MM.1S (cell line): ENCODE data around the gene UGT3A1.

ENCODE experiments used
- DNase-seq: peaks from one replicate; pipeline ENCODE4 v3.0.0-alpha.2; 2015
- H2AFZ ChIP-seq: fragments of 300-600 bp; sonication (generic); 2 replicates; pipeline ENCODE4 v1.6.0; 2016; ENCODE audit warnings: antibody characterized with exemption, low read length
- H3F3A ChIP-seq: fragments of 300-600 bp; sonication (generic); 2 replicates; pipeline ENCODE4 v1.6.1; 2016; ENCODE audit warnings: mild to moderate bottlenecking, antibody characterized with exemption, low read length, moderate library complexity, mixed read lengths; ENCODE audit not compliant: insufficient read depth
- H3K27ac ChIP-seq: fragments of 300-600 bp; sonication (generic); 2 replicates; pipeline ENCODE4 v1.5.1; 2016; ENCODE audit warnings: mild to moderate bottlenecking, low read length
- H3K27me3 ChIP-seq: fragments of 300-600 bp; sonication (generic); replicated peaks from 2 replicates; pipeline ENCODE4 v1.6.0; 2016; ENCODE audit warnings: low read length; ENCODE audit not compliant: insufficient read depth
- H3K36me3 ChIP-seq: fragments of 300-600 bp; sonication (generic); replicated peaks from 2 replicates; pipeline ENCODE4 v1.6.1; 2016; ENCODE audit warnings: mild to moderate bottlenecking, low read length, mixed read lengths; ENCODE audit not compliant: insufficient read depth
- H3K4me1 ChIP-seq: fragments of 300-600 bp; sonication (generic); 2 replicates; pipeline ENCODE4 v1.6.1; 2016; ENCODE audit warnings: low read length, mixed read lengths
- H3K4me2 ChIP-seq: fragments of 300-600 bp; sonication (generic); 2 replicates; pipeline ENCODE4 v1.6.0; 2016; ENCODE audit warnings: low read depth, low read length
- H3K4me3 ChIP-seq: fragments of 300-600 bp; sonication (generic); 2 replicates; pipeline ENCODE4 v1.5.1; 2016; ENCODE audit warnings: low read length, mixed read lengths
- H3K79me2 ChIP-seq: fragments of 300-600 bp; sonication (generic); 2 replicates; pipeline ENCODE4 v1.6.1; 2016; ENCODE audit warnings: mixed run types, low read length, mixed read lengths
- H3K9ac ChIP-seq: fragments of 300-600 bp; sonication (generic); 2 replicates; pipeline ENCODE4 v1.6.1; 2016; ENCODE audit warnings: low read length, mixed read lengths
- H3K9me2 ChIP-seq: fragments of 300-600 bp; sonication (generic); replicated peaks from 2 replicates; pipeline ENCODE4 v1.6.1; 2016; ENCODE audit warnings: mild to moderate bottlenecking, low read length, mixed read lengths; ENCODE audit not compliant: insufficient read depth
- H3K9me3 ChIP-seq: fragments of 300-600 bp; sonication (generic); replicated peaks from 2 replicates; pipeline ENCODE4 v1.6.1; 2016; ENCODE audit warnings: mild to moderate bottlenecking, low read length, mixed read lengths; ENCODE audit not compliant: insufficient read depth
- H4K20me1 ChIP-seq: fragments of 300-600 bp; sonication (generic); 2 replicates; pipeline ENCODE4 v1.6.1; 2016; ENCODE audit warnings: mild to moderate bottlenecking, low read length, moderate library complexity, mixed read lengths; ENCODE audit not compliant: insufficient read depth
- CTCF ChIP-seq: fragments of 300-600 bp; sonication (generic); IDR thresholded peaks from 2 replicates; pipeline ENCODE4 v1.5.1; 2016; ENCODE audit warnings: antibody characterized with exemption, low read length, mixed read lengths
- EZH2 ChIP-seq: fragments of 300-600 bp; sonication (generic); optimal IDR thresholded peaks from 2 replicates; pipeline ENCODE3; 2017; ENCODE audit warnings: low read depth, mild to moderate bottlenecking, antibody characterized with exemption, low read length, mixed read lengths
- EZH2phosphoT487 ChIP-seq: fragments of 300-600 bp; sonication (generic); IDR thresholded peaks from 2 replicates; pipeline ENCODE4 v1.6.1; 2018; ENCODE audit warnings: antibody characterized with exemption, low read length

Gene UGT3A1

GRCh38 chr5:35938568-35939227 lies 52.5 kb downstream of the UGT3A1 start, which contains the start of gene CAPSL:
Gene CAPSL (minus strand): TSS chr5:35938622. CDS start chr5:35921120, 17,502 bp downstream.
- no peaks in the 10 kb centered on the region for H3K79me2 ChIP-seq
- no peak within 1 kb of the TSS for H3K9ac ChIP-seq
- no peaks in the 10 kb centered on the region for H3K9me2 ChIP-seq
- H3K4me1 ChIP-seq, result no peaks in the 10 kb centered on the region
- TF ChIP-seq CTCF (no peak), EZH2phosphoT487 (no peak), EZH2 (no peak)
- no peak within 1 kb of the TSS for H3K4me2 ChIP-seq
- no peaks in the 10 kb centered on the region for H3K27me3 ChIP-seq
- no peak within 1 kb of the TSS for H2AFZ ChIP-seq
- no peaks in the 10 kb centered on the region for H4K20me1 ChIP-seq
- H3K9me3 ChIP-seq, result no peaks in the 10 kb centered on the region
- no peaks in the 10 kb centered on the region for H3F3A ChIP-seq
- H3K4me3 ChIP-seq, result no peak within 1 kb of the TSS
- H3K36me3 ChIP-seq, result no peaks in the 10 kb centered on the region
- peak; percentile 32 for DNase-seq
- no peak within 1 kb of the TSS for H3K27ac ChIP-seq

GRCh38 chr5:35926389-35927051 lies 64.7 kb downstream of the UGT3A1 start:
- Histone ChIP-seq H3K9ac (no peak overlapping the region), H3K4me2 (no peak overlapping the region), H3K27ac (no peak overlapping the region), H3K4me1 (no peaks in the 10 kb centered on the region), H3K79me2 (no peaks in the 10 kb centered on the region), H2AFZ (no peak overlapping the region), H3K9me2 (no peaks in the 10 kb centered on the region), H3K36me3 (no peaks in the 10 kb centered on the region), H4K20me1 (no peaks in the 10 kb centered on the region), H3K9me3 (no peaks in the 10 kb centered on the region), H3F3A (no peaks in the 10 kb centered on the region), H3K27me3 (no peaks in the 10 kb centered on the region), H3K4me3 (no peak overlapping the region)
- DNase-seq, result peak; percentile 36
- TF ChIP-seq CTCF, result peak; percentile 84
- TF ChIP-seq EZH2phosphoT487, result no peak

GRCh38 chr5:35924950-35925722 lies 66.1 kb downstream of the UGT3A1 start:
- Histone ChIP-seq H3F3A (no peaks in the 10 kb centered on the region), H3K9ac (no peak overlapping the region), H3K9me3 (no peaks in the 10 kb centered on the region), H3K27me3 (no peaks in the 10 kb centered on the region), H3K4me3 (no peak overlapping the region), H3K36me3 (no peaks in the 10 kb centered on the region), H3K27ac (no peak overlapping the region), H2AFZ (peak overlapping the region; percentile 46; the same call in 1 of the 2 replicates), H3K79me2 (no peaks in the 10 kb centered on the region), H4K20me1 (no peaks in the 10 kb centered on the region), H3K9me2 (no peaks in the 10 kb centered on the region), H3K4me1 (no peaks in the 10 kb centered on the region), H3K4me2 (peak overlapping the region; percentile 39; the same call in 1 of the 2 replicates)
- TF ChIP-seq CTCF, result peak; percentile 65
- no peak for TF ChIP-seq EZH2phosphoT487
- peak; percentile 65 for DNase-seq
